Putamen (tissue), 1 donor: Measurements from ENCODE around the gene CFAP300.

ENCODE experiments used
- DNase-seq: peaks from one replicate; pipeline ENCODE4 v3.0.0-alpha.2; 2016; ENCODE audit warnings: low spot score

The CFAP300 gene

GRCh38 chr11:102047305-102047924 lies at the start of gene CFAP300:
TSS of gene CFAP300 (plus strand) at chr11:102047437. CDS start at chr11:102047471, 34 bp downstream.
- peak; percentile 21 for DNase-seq

GRCh38 chr11:102001657-102002338 lies 45.4 kb upstream of the CFAP300 start:
- DNase-seq, result no peak

- no peak for DNase-seq
These were observed 43.0 kb upstream of the CFAP300 start for GRCh38 chr11:102004220-102004619.

- no peak for DNase-seq
These were observed 41.9 kb upstream of the CFAP300 start for GRCh38 chr11:102005306-102005705.

- no peak for DNase-seq
These were observed 40.2 kb upstream of the CFAP300 start for GRCh38 chr11:102006835-102007566.

- DNase-seq, result peak; percentile 35
These were observed 39.4 kb upstream of the CFAP300 start for GRCh38 chr11:102007567-102008437.

- no peak for DNase-seq
These were observed 36.3 kb upstream of the CFAP300 start for GRCh38 chr11:102010776-102011494.

- DNase-seq, result no peak
These were observed 34.3 kb upstream of the CFAP300 start for GRCh38 chr11:102012946-102013345.

- no peak for DNase-seq
These were observed 32.5 kb upstream of the CFAP300 start for GRCh38 chr11:102014756-102015155.

- DNase-seq, result no peak
These were observed 30.2 kb upstream of the CFAP300 start for GRCh38 chr11:102017026-102017425.

GRCh38 chr11:102026217-102026616 lies 21.0 kb upstream of the CFAP300 start:
- DNase-seq, result no peak

- DNase-seq, result no peak
These were observed 20.3 kb upstream of the CFAP300 start for GRCh38 chr11:102026959-102027358.

- DNase-seq, result no peak
These were observed 10.5 kb upstream of the CFAP300 start for GRCh38 chr11:102036757-102037156.

- DNase-seq, result no peak
These were observed 396 bp upstream of the CFAP300 start for GRCh38 chr11:102046841-102047240.

- no peak for DNase-seq
These were observed 3.8 kb downstream of the CFAP300 start for GRCh38 chr11:102050927-102051575.

GRCh38 chr11:102061276-102061675 lies 14.0 kb downstream of the CFAP300 start:
- DNase-seq, result no peak

GRCh38 chr11:102062106-102062505 lies 14.9 kb downstream of the CFAP300 start:
- DNase-seq, result no peak

GRCh38 chr11:102064316-102064715 lies 17.1 kb downstream of the CFAP300 start:
- no peak for DNase-seq

- no peak for DNase-seq
These were observed 23.5 kb downstream of the CFAP300 start for GRCh38 chr11:102070766-102071165.

GRCh38 chr11:102071497-102072472 lies 24.5 kb downstream of the CFAP300 start:
- DNase-seq, result no peak
